GM12801 (cell line): ENCODE results near the gene EPC2.

Experiments used
- TF ChIP-seq, protein P1 (sequence below): IDR thresholded peaks from one replicate; pipeline ENCODE4 v1.5.1; 2011; ENCODE audit warnings: control low read depth; ENCODE audit not compliant: insufficient read length; ENCODE audit errors: extremely low read depth

EPC2 gene

GRCh38 chr2:148745151-148745851, 100.8 kb downstream of the EPC2 start:
- TF ChIP-seq, protein P1, sequence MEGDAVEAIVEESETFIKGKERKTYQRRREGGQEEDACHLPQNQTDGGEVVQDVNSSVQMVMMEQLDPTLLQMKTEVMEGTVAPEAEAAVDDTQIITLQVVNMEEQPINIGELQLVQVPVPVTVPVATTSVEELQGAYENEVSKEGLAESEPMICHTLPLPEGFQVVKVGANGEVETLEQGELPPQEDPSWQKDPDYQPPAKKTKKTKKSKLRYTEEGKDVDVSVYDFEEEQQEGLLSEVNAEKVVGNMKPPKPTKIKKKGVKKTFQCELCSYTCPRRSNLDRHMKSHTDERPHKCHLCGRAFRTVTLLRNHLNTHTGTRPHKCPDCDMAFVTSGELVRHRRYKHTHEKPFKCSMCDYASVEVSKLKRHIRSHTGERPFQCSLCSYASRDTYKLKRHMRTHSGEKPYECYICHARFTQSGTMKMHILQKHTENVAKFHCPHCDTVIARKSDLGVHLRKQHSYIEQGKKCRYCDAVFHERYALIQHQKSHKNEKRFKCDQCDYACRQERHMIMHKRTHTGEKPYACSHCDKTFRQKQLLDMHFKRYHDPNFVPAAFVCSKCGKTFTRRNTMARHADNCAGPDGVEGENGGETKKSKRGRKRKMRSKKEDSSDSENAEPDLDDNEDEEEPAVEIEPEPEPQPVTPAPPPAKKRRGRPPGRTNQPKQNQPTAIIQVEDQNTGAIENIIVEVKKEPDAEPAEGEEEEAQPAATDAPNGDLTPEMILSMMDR, result no peak

DNA sequence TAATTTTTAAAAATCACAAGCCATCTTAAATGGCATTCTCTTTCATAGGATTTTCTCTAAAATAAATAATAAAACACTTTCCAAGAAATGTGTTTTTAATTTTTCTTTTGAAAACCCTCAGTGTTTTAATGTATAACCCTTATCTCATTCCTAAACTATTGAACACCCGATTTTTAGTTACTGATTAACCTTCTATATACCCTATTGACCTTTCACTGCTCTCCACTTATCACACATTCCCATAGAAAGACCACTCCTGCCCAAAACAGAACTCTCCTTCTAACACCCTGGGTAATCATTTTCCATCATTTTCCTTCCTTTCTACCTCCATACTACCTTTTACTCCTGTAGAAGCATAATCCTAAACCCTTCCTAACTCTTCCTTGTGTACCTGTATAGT, 102.4 kb downstream of the EPC2 start:
- TF ChIP-seq, protein P1, result no peak

DNA sequence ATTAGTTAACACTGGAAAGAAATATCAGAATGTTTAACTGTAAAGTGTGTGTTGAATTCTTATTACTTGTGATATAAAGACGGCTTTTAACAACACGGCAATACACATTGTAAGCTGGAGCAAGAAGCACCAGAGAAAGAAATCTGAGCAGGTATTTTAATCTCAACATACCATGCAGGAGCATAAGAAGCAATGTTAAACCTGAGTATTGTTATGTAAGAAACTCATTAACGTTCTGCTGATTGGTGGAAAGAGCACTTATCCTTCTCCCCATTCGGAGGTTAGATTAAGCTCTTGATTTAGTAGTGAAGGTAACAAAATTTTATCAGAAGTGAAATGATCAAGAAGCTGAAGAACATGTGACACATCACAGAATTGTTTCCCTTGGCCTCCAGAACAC, 107.4 kb downstream of the EPC2 start:
- TF ChIP-seq, protein P1, result no peak

- TF ChIP-seq, protein P1, result no peak
These were observed 108.4 kb downstream of the EPC2 start for GRCh38 chr2:148752977-148753376.

DNA sequence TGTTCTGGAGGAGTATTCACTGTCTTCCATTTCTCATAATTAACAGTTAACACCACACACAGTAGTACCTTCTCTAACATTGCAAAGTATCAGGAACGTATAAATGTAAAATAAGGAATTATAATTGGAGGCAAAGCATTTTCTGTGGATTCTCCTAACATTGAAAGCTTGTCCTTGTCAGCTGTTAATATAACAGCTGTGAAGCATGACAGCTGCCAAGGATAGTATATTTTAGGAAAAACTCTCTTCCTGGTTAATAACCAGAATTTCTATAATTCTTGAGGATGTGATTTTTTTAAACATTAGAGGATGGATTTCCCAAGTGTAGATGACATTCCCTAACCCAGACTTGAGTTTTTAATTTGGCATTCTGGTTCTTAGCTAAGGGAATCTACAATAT, 110.3 kb downstream of the EPC2 start:
- TF ChIP-seq, protein P1, result no peak

GRCh38 chr2:148756292-148756975, 111.9 kb downstream of the EPC2 start:
- TF ChIP-seq, protein P1, result no peak

DNA sequence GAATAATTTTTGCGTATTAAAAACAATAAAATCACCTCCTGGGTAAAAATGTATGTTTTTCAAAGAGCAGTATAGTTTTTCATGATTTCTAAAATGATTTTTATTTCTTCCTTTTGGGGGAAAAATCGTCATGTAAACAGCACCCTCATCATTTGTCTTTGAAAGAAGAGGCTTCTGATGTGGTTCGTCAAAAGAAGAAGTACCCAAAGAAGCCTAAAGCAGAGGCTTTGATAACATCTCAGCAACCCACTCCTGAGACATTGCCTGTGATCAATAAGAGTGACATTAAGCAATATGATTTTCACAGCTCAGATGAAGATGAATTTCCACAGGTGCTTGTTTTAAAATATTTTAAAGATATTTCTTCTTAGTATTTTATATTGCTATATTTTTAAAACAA, 120.3 kb downstream of the EPC2 start:
- TF ChIP-seq, protein P1, result no peak
